Smooth muscle cell (in vitro differentiated cells): ENCODE data around the gene OBSL1. TPM values are rescaled to one million over a fixed set of nuclear protein-coding genes. Genes with fewer than 3 reads are reported as not detected.

Experiments
- DNase-seq: peaks from one replicate; lab custom pipeline; 2025; ENCODE audit not compliant: unreplicated experiment; lab: John Stamatoyannopoulos, UW
- H2AFZ ChIP-seq: fragments of 200-600 bp; sonication (generic); 2 replicates; pipeline ENCODE4 v1.6.0; 2016; ENCODE audit warnings: antibody characterized with exemption, low read depth, mild to moderate bottlenecking
- H3F3A ChIP-seq: fragments of 200-600 bp; sonication (generic); 2 replicates; pipeline ENCODE4 v1.6.0; 2017; ENCODE audit warnings: antibody characterized with exemption, low read depth
- H3K27ac ChIP-seq: fragments of 200-600 bp; sonication (generic); 2 replicates; pipeline ENCODE4 v1.5.1; 2016; ENCODE audit warnings: low read depth, mild to moderate bottlenecking
- H3K27me3 ChIP-seq: fragments of 200-600 bp; sonication (generic); 2 replicates; pipeline ENCODE4 v1.6.1; 2016; ENCODE audit warnings: low read depth, mild to moderate bottlenecking
- H3K36me3 ChIP-seq: fragments of 200-600 bp; sonication (generic); 2 replicates; pipeline ENCODE4 v1.5.1; 2016; ENCODE audit warnings: low read depth
- H3K4me1 ChIP-seq: fragments of 200-600 bp; sonication (generic); 2 replicates; pipeline ENCODE4 v1.5.1; 2016; ENCODE audit warnings: low read depth
- H3K4me2 ChIP-seq: fragments of 200-600 bp; sonication (generic); 2 replicates; pipeline ENCODE4 v1.6.0; 2016; ENCODE audit warnings: mild to moderate bottlenecking
- H3K4me3 ChIP-seq: fragments of 200-600 bp; sonication (generic); 2 replicates; pipeline ENCODE4 v1.5.1; 2016; ENCODE audit warnings: mild to moderate bottlenecking
- H3K79me2 ChIP-seq: fragments of 200-600 bp; sonication (generic); 2 replicates; pipeline ENCODE4 v1.6.0; 2016; ENCODE audit warnings: low read depth, mild to moderate bottlenecking
- H3K9ac ChIP-seq: fragments of 200-600 bp; sonication (generic); 2 replicates; pipeline ENCODE4 v1.6.0; 2016; ENCODE audit warnings: low read depth
- H3K9me3 ChIP-seq: fragments of 200-600 bp; sonication (generic); replicated peaks from 2 replicates; pipeline ENCODE4 v1.5.1; 2016; ENCODE audit warnings: low read depth
- H4K20me1 ChIP-seq: fragments of 200-600 bp; sonication (generic); 2 replicates; pipeline ENCODE4 v1.6.0; 2016; ENCODE audit warnings: low read depth
- WGBS: methylation state at CpG from one replicate; pipeline ENCODE4 v1.1.7; 2016; ENCODE audit warnings: low lambda C conversion rate; 5-methylcytosine and 5-hydroxymethylcytosine counted together
- polyA plus RNA-seq: library from polyadenylated mRNA; unstranded; fragments of >200 nt; fragmentation: Nextera tagmentation; extraction: Ambion mirVana; gene quantifications from 2 replicates; pipeline ENCODE4 v1.2.1, GENCODE V29; 2016
- total RNA-seq: library from RNA; depleted of rRNA; stranded (reverse); fragments of >200 nt; gene quantifications from 2 replicates; pipeline ENCODE4 v1.2.3, GENCODE V29; 2014
- TF ChIP-seq, protein P1 (sequence below): fragments of 200-600 bp; sonication (generic); IDR thresholded peaks from 2 replicates; pipeline ENCODE4 v1.5.1; 2017; ENCODE audit warnings: borderline replicate concordance, mild to moderate bottlenecking, antibody characterized with exemption; ENCODE audit not compliant: insufficient read depth, poor library complexity, severe bottlenecking

Gene OBSL1
- total and polyA plus RNA-seq, 2 experiments from 2014 or later, result 51.1 to 71.9 TPM

DNA sequence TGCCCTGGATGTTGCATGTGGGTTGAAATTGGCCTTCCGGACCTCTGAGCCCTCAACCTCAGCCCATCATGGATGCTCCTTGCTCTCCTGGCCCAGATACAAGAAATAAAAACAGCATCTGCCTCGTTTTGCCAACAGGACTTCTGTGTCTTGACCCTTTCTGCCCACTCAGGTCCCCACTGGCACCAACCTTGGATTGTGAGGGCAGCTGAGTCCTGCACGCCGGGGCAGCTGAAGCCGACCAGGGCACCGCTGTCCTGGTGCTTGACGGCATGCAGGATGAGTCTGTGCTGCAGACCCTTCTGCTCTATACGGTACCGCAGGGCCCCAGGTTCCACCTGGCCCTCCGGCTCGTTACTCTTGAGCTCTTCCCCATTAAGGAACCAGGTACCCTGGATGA is 4.7 kb downstream of the OBSL1 start:
- Histone ChIP-seq H3K4me1 (peaks cover 8% of the 10 kb centered on the region), H4K20me1 (peaks cover 9% of the 10 kb centered on the region), H3K79me2 (peaks cover 12% of the 10 kb centered on the region), H3K9ac (no peak overlapping the region), H3K27ac (no peak overlapping the region), H3K9me3 (no peaks in the 10 kb centered on the region), H3K4me2 (no peak overlapping the region), H2AFZ (no peak overlapping the region), H3K4me3 (no peak overlapping the region), H3F3A (no peaks in the 10 kb centered on the region), H3K36me3 (no peaks in the 10 kb centered on the region), H3K27me3 (no peaks in the 10 kb centered on the region)
- DNase-seq, result no peak
- TF ChIP-seq, protein P1, sequence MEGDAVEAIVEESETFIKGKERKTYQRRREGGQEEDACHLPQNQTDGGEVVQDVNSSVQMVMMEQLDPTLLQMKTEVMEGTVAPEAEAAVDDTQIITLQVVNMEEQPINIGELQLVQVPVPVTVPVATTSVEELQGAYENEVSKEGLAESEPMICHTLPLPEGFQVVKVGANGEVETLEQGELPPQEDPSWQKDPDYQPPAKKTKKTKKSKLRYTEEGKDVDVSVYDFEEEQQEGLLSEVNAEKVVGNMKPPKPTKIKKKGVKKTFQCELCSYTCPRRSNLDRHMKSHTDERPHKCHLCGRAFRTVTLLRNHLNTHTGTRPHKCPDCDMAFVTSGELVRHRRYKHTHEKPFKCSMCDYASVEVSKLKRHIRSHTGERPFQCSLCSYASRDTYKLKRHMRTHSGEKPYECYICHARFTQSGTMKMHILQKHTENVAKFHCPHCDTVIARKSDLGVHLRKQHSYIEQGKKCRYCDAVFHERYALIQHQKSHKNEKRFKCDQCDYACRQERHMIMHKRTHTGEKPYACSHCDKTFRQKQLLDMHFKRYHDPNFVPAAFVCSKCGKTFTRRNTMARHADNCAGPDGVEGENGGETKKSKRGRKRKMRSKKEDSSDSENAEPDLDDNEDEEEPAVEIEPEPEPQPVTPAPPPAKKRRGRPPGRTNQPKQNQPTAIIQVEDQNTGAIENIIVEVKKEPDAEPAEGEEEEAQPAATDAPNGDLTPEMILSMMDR, result no peak
- WGBS, result 92% methylated on average over 11 of the region's 11 CpGs

DNA sequence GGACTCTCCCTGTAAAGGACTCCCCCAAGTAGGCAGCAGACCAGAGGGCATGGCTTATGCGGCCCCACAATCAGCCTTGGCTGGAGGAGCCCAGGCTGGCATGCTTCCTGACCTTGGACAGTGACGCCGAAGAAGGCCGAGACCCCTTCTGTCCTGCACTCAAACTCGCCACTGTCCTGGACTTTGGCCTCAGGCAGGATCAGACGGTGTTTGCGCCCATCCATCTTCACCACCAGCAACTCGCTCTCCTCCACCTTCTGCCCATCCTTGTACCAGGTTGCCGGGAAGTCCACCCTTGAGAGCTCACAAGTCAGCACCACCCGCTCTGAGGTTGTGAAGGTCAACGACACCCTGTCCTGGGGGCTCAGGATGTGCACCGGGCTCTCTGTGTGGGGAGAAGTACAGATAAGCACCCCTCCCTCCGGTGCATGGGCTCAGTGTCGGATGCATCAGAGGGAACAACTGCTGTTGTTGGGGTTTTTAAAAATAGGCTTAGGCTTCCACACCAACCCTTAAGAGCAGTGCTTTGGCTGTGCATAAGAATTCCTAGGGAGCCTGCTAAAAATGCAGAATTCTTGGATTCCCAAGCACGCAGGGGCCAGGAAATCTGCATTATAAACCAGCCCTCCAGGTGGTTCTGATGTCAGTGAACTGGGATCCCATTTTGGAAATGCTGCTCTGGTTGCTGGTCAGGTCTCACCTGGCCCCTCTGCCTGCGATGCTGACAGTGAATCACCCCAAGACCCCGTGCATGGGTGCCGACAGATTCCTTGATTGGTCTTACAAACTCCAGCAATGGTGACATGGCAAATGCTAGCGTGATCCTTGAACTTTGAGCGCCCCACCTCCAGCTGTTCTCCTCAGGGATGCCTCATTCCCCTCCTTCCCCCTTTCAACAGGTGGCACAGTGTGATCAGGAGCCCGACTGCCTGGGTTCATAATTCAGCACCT is 5.9 kb downstream of the OBSL1 start:
- H3K4me3 ChIP-seq, result no peak overlapping the region
- H3K4me2 ChIP-seq, result no peak overlapping the region

DNA sequence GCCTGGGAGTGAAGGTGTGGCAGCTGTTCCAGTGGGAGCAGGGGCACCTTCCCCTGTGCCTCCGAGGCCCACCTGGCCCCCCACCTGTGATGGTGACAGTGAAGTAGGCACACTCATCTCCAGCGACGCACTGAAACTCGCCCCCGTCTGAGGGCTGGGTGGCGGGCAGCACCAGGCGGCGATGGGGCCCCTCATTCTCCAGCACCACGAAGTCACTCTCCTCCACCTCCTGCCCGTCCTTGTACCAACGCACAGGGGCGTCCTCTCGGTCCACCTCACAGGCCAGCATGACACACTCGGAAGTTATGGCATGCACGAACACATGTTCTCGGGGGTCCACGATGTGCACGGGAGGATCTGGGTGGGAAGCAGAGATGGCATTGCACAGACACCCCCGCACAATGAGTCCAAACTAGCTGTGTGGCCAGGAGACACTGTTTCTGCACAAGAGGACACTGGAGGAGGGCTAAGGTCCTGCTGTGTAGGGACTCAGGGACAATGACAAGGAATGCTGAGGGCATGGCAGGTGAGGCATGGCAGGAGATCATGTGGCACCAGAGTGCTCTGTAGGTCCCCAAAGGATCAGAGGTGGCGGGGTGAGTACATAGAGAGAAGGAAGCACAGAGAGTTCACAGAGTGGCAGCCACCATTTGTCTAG is 7.9 kb downstream of the OBSL1 start:
- H3K4me1 ChIP-seq, result no peaks in the 10 kb centered on the region
- no peak overlapping the region for H3K4me3 ChIP-seq
- H3K27ac ChIP-seq, result no peak overlapping the region
- TF ChIP-seq, protein P1, result no peak
- no peak overlapping the region for H3K9ac ChIP-seq
- no peaks in the 10 kb centered on the region for H4K20me1 ChIP-seq
- no peak for DNase-seq
- 98% methylated on average over 19 of the region's 20 CpGs for WGBS
- no peak overlapping the region for H3K4me2 ChIP-seq
- H3K27me3 ChIP-seq, result no peaks in the 10 kb centered on the region
- no peaks in the 10 kb centered on the region for H3K36me3 ChIP-seq
- no peak overlapping the region for H2AFZ ChIP-seq
- no peaks in the 10 kb centered on the region for H3F3A ChIP-seq
- H3K9me3 ChIP-seq, result no peaks in the 10 kb centered on the region
- H3K79me2 ChIP-seq, result no peaks in the 10 kb centered on the region

More for the DNA sequence above, 5.9 kb downstream of the OBSL1 start:
- TF ChIP-seq, protein P1, result no peak
- peaks cover 6% of the 10 kb centered on the region for H3K4me1 ChIP-seq
- H2AFZ ChIP-seq, result no peak overlapping the region
- H3K9ac ChIP-seq, result no peak overlapping the region
- peaks cover 9% of the 10 kb centered on the region for H4K20me1 ChIP-seq
- no peaks in the 10 kb centered on the region for H3K36me3 ChIP-seq
- no peak for DNase-seq
- 78% methylated on average over 21 of the region's 21 CpGs for WGBS
- H3K27me3 ChIP-seq, result no peaks in the 10 kb centered on the region
- H3K27ac ChIP-seq, result no peak overlapping the region
- H3K9me3 ChIP-seq, result no peaks in the 10 kb centered on the region
- H3K79me2 ChIP-seq, result peaks cover 11% of the 10 kb centered on the region
- no peaks in the 10 kb centered on the region for H3F3A ChIP-seq
